Heart left ventricle (tissue), 13 donors: ENCODE measurements around the gene FUT8.

Experiments
- POLR2A ChIP-seq, 2 donors: fragments of 450-650 bp; IDR thresholded peaks; one replicate each; pipeline ENCODE4 v1.6.1; 2017; ENCODE audit warnings: antibody characterized with exemption in 2 of 2, mild to moderate bottlenecking in 2 of 2, moderate library complexity in 2 of 2
- TF ChIP-seq, protein P1 (sequence below), 12 donors: fragments of 200-600 bp; sonication (generic) in 4 of 12; IDR thresholded peaks; one replicate each; pipeline versions ENCODE4 v1.5.0 to v1.8.0; 2018 to 2022; ENCODE audit warnings: antibody characterized with exemption in 12 of 12, mild to moderate bottlenecking in 5 of 12
- donor health status: ischemic (EF 13 %, LVEDD 7.1; RV severe dilation, severe dysfunction).
- donor health status: DM: no; HTN: yes; CAD: no.
- donor health status: DM: no; HTN: no; CAD: no.
- donor health status: ischemic (EF 25% LVEDD 6.9; RV normal size, moderate dysfunction).
- donor health status: ischemic (EF 25% LVEDD 5.7; RV mildly dilated, moderate dysfunction).
- donor health status: ischemic (EF 35%, LVEDD 5.7; RV mildly dilated, moderate dysfunction).
- donor health status: nonischemic (EF 11% LVEDD 7.7; RV severe dilation, severe dysfunction).
- donor health status: DM: yes; HTN: yes; CAD: no.
- donor health status: PGD.
- donor health status: ischemic (EF 29% LVEDD 5.4; RV normal size, mild dysfunction).
- donor health status: nonischemic (EF 23%, LVEDD 6.1; RV moderate dilation, normal function).

DNA sequence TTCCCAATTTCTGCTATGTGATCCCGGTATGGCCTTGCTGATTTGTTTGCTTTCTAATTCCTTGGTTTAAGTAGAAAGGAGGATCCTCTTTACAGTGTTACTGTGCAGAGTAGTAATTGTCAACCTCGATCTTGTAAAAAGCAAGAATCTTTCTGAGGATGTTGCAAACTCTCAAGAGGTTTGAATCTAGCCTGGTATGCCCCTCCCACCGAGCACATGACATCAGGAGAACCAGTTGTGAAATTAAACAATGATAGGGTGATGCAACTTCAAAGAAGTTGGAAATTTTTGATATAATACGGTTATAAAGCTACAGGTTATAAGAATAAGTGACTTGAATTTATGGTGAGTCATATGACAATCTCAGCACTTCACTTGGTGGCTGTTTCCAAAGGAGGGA, 35.0 kb upstream of the FUT8 start:
- TF ChIP-seq, protein P1, sequence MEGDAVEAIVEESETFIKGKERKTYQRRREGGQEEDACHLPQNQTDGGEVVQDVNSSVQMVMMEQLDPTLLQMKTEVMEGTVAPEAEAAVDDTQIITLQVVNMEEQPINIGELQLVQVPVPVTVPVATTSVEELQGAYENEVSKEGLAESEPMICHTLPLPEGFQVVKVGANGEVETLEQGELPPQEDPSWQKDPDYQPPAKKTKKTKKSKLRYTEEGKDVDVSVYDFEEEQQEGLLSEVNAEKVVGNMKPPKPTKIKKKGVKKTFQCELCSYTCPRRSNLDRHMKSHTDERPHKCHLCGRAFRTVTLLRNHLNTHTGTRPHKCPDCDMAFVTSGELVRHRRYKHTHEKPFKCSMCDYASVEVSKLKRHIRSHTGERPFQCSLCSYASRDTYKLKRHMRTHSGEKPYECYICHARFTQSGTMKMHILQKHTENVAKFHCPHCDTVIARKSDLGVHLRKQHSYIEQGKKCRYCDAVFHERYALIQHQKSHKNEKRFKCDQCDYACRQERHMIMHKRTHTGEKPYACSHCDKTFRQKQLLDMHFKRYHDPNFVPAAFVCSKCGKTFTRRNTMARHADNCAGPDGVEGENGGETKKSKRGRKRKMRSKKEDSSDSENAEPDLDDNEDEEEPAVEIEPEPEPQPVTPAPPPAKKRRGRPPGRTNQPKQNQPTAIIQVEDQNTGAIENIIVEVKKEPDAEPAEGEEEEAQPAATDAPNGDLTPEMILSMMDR (IDR thresholded peaks at IDR 0.05) = no peak
- TF ChIP-seq POLR2A (IDR thresholded peaks at IDR 0.05) = no peak
